RWPE1 (cell line): Measurements from ENCODE around the gene RASA3.
A peak's percentile ranks its signal among the peaks of the same experiment; 100 is the strongest.

Experiments
- CTCF ChIA-PET: fragments of 350-600 bp; sonication (Branson Sonifier 250); formaldehyde crosslinking; extraction: SDS; loops from one replicate; lab custom pipeline; 2021; lab: Yijun Ruan, JAX
- POLR2A ChIA-PET: fragments of 400-600 bp; formaldehyde crosslinking; extraction: SDS; loops from one replicate; lab custom pipeline; 2020; ENCODE audit warnings: antibody characterized with exemption; ENCODE audit not compliant: low non-redundant PET; lab: Yijun Ruan, JAX
- DNase-seq: peaks from one replicate; pipeline ENCODE4 v3.0.0; 2012; ENCODE audit warnings: low spot score
- H3K27ac ChIP-seq: fragments of 450-650 bp; 2 replicates; pipeline ENCODE4 v1.5.1; 2017
- CTCF ChIP-seq: fragments of 450-650 bp; conservative IDR thresholded peaks from 2 replicates; pipeline ENCODE4 v1.5.1; 2017; ENCODE audit warnings: low read depth, mild to moderate bottlenecking

Gene RASA3

GRCh38 chr13:114155926-114156883 is 23.8 kb upstream of the RASA3 start:
- peak overlapping the region; percentile 79 for H3K27ac ChIP-seq
- ChIA-PET POLR2A (no interaction called here), CTCF (no interaction called here)
- TF ChIP-seq CTCF: no peak
- no peak for DNase-seq

- no peak overlapping the region for H3K27ac ChIP-seq
Observed at GRCh38 chr13:114155320-114155719, 22.9 kb upstream of the RASA3 start.

GRCh38 chr13:114154476-114154875 is 22.1 kb upstream of the RASA3 start:
- H3K27ac ChIP-seq: peak overlapping the region; percentile 52
- no peak for TF ChIP-seq CTCF
- ChIA-PET POLR2A (no interaction called here), CTCF (no interaction called here)
- no peak for DNase-seq

More at GRCh38 chr13:114155320-114155719, 22.9 kb upstream of the RASA3 start:
- TF ChIP-seq CTCF: no peak
- POLR2A ChIA-PET: no interaction called here
- CTCF ChIA-PET: no interaction called here
- no peak for DNase-seq

- no peak overlapping the region for H3K27ac ChIP-seq
- DNase-seq: no peak
- ChIA-PET CTCF (no interaction called here), POLR2A (no interaction called here)
- TF ChIP-seq CTCF: no peak
Observed at GRCh38 chr13:114153485-114154080, 21.2 kb upstream of the RASA3 start.

- ChIA-PET CTCF (interaction anchor here (0.8 kb wide), 1 partner anchor 299 kb away, joined by 3 read pairs; no protein-coding TSS in a partner anchor), POLR2A (no interaction called here)
- H3K27ac ChIP-seq: peak overlapping the region; percentile 81
- TF ChIP-seq CTCF: no peak
- no peak for DNase-seq
Observed at GRCh38 chr13:114152831-114153371, 20.5 kb upstream of the RASA3 start.

- no peak for TF ChIP-seq CTCF
- H3K27ac ChIP-seq: peak overlapping the region; percentile 81
- ChIA-PET CTCF (interaction anchor here (0.8 kb wide), 1 partner anchor 298 kb away, joined by 3 read pairs; no protein-coding TSS in a partner anchor), POLR2A (no interaction called here)
- DNase-seq: no peak
Observed at GRCh38 chr13:114152285-114152645, 19.8 kb upstream of the RASA3 start.
